ENCODE data around the gene DIAPH3. TPM values are rescaled to one million over a fixed set of nuclear protein-coding genes. Genes with fewer than 3 reads are reported as not detected.
"Not testable (repeated sequence)": the region's sequence is repeated elsewhere in the genome, so short reads cannot be mapped to it uniquely, and the experiment has no call there.

DIAPH3 gene, protein sequence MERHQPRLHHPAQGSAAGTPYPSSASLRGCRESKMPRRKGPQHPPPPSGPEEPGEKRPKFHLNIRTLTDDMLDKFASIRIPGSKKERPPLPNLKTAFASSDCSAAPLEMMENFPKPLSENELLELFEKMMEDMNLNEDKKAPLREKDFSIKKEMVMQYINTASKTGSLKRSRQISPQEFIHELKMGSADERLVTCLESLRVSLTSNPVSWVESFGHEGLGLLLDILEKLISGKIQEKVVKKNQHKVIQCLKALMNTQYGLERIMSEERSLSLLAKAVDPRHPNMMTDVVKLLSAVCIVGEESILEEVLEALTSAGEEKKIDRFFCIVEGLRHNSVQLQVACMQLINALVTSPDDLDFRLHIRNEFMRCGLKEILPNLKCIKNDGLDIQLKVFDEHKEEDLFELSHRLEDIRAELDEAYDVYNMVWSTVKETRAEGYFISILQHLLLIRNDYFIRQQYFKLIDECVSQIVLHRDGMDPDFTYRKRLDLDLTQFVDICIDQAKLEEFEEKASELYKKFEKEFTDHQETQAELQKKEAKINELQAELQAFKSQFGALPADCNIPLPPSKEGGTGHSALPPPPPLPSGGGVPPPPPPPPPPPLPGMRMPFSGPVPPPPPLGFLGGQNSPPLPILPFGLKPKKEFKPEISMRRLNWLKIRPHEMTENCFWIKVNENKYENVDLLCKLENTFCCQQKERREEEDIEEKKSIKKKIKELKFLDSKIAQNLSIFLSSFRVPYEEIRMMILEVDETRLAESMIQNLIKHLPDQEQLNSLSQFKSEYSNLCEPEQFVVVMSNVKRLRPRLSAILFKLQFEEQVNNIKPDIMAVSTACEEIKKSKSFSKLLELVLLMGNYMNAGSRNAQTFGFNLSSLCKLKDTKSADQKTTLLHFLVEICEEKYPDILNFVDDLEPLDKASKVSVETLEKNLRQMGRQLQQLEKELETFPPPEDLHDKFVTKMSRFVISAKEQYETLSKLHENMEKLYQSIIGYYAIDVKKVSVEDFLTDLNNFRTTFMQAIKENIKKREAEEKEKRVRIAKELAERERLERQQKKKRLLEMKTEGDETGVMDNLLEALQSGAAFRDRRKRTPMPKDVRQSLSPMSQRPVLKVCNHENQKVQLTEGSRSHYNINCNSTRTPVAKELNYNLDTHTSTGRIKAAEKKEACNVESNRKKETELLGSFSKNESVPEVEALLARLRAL
- 1 to 10 TPM in 1 of 2 donors, under 1 TPM in 1; 0.35 to 1.1 TPM for total RNA-seq

DNA sequence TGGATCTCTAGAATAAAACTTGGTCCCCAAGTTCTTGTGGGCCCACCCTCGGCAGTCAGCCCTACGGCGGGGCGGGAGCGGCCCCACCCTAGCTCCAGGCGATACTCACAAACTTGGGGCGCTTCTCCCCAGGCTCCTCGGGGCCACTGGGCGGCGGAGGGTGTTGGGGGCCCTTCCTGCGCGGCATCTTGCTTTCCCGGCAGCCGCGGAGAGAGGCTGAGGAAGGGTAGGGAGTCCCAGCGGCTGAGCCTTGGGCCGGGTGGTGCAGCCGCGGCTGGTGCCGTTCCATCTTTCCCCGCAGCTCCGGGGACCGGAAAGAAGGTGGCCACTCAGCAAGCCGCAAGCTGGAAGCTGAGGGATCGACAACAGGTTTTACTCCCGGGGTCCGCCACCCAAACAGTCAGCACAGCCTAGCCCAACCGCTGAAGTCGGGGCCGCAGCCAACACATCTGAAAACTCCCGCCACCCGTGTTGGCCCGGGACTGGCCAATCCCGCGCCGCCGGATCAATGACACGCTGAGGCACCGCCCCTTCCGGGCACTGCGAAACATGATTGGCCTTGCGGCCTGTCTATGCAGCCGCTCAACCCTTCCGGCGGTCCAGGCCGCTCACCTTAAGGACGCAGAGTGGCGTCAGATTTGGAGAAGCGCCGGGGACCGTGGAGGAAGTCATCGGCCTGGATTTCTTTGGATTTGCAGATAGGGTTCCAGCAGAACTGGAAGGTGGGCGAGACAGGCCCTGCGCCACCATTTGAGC lies at the start of gene DIAPH3:
Gene DIAPH3, minus strand, starts transcription at position 451 of the 756 bp plus-strand sequence. Its CDS starts 162 bp downstream, at position 289.
- H3K27me3 ChIP-seq = no peaks in the 10 kb centered on the region
- no peaks in the 10 kb centered on the region for H3K9me3 ChIP-seq
- H3K4me1 ChIP-seq = peaks cover 0 to 24% of the 10 kb centered on the region in 2 donors
- peak; percentile 96 for DNase-seq (ENCODE audit: low spot score)
- no peaks in the 10 kb centered on the region for H3K36me3 ChIP-seq
- TF ChIP-seq, protein P1, sequence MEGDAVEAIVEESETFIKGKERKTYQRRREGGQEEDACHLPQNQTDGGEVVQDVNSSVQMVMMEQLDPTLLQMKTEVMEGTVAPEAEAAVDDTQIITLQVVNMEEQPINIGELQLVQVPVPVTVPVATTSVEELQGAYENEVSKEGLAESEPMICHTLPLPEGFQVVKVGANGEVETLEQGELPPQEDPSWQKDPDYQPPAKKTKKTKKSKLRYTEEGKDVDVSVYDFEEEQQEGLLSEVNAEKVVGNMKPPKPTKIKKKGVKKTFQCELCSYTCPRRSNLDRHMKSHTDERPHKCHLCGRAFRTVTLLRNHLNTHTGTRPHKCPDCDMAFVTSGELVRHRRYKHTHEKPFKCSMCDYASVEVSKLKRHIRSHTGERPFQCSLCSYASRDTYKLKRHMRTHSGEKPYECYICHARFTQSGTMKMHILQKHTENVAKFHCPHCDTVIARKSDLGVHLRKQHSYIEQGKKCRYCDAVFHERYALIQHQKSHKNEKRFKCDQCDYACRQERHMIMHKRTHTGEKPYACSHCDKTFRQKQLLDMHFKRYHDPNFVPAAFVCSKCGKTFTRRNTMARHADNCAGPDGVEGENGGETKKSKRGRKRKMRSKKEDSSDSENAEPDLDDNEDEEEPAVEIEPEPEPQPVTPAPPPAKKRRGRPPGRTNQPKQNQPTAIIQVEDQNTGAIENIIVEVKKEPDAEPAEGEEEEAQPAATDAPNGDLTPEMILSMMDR (IDR thresholded peaks at IDR 0.05) = no peak
- H3K27ac ChIP-seq = peak within 1 kb of the TSS; percentile 91 to 93
- peak within 1 kb of the TSS; percentile 60 to 70 for H3K4me3 ChIP-seq

DNA sequence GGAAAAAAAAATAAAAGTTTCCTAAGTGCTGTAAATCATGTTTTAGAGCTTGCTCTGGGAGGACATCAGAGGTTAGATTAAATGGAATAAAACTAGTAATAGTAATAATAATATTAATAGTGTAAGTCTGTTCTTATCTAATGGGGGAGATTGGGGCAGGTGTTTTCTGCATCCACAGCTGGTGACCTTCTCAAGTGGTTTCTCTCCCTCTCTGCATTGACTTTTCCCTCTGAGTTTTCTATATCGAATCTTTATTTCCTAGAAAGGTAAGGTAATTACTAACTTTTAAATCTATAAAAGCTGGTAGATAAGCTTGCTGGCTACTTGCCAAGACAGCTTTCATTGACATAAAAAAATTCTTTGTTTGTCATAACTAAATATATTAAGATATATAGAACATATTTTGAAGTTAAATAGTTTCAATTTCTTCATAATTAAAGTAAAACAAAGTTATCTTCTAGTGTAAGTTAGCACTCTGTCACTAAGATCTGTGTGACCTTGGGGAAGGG lies 49.6 kb upstream of the DIAPH3 start:
- Histone ChIP-seq H3K9me3 (no peaks in the 10 kb centered on the region), H3K27me3 (no peaks in the 10 kb centered on the region), H3K4me3 (no peak overlapping the region), H3K27ac (no peak overlapping the region), H3K4me1 (no peaks in the 10 kb centered on the region), H3K36me3 (no peaks in the 10 kb centered on the region)
- TF ChIP-seq, protein P1 (IDR thresholded peaks at IDR 0.05) = no peak
- no peak for DNase-seq (ENCODE audit: low spot score)

DNA sequence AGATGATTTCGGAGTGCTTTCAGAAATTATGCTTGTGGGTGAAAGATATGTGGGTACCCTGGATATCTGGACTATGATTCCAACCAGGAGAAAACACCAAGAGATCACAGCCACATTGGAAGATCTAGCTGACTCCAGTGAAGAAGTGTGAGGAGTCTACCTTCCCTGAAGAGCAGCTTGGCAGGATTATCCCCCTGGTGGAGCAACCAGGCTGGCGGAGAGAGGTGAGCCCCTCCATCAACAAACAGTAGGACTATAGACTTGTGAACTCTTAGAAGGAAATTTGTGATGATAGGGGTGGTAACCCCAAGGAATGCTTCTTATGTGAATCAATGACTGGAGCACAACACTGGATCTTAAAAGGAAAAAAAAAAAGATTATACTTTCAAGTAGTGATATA lies 47.8 kb upstream of the DIAPH3 start:
- no peaks in the 10 kb centered on the region for H3K27me3 ChIP-seq
- H3K9me3 ChIP-seq = no peaks in the 10 kb centered on the region
- TF ChIP-seq, protein P1 (IDR thresholded peaks at IDR 0.05) = no peak
- no peak overlapping the region for H3K27ac ChIP-seq
- no peak for DNase-seq (ENCODE audit: low spot score)
- no peaks in the 10 kb centered on the region for H3K4me1 ChIP-seq
- H3K4me3 ChIP-seq = no peak overlapping the region
- no peaks in the 10 kb centered on the region for H3K36me3 ChIP-seq

DNA sequence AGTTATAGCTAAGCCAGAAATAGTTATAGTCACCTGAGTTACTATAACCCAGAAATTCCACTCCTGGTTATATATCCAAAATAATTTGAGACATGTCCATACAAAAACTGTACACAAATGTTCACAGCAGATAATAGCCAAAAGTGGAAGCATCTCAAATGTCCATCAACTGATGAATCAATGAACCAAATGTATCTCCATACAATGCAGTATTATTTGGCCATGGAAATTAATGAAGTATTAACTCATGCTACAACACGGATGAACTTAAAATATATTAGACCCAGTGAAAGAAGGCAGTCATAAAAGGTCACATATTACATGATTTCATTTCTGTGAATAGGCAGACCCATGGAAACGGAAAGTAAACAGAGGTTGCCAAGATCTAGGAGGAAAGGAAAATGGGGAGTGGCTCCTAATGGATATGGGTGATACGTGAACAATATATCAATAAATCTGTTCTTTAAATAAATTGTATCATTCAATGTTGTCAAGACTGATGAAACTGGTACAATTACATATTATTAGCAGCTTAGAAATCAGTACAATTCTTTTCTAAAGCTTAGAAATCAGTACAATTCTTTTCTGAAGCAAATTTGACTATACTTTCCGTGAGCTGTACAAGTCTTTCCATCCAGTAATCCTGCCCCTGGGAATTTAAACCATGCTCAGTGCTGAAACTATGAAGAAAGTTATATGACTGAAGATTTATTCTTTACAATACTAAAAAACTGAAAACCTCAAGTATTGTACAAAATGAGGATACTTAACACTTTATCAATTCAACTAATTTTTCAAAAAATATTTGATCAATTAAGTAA lies 47.0 kb upstream of the DIAPH3 start:
- Histone ChIP-seq H3K9me3 (no peaks in the 10 kb centered on the region), H3K4me3 (no peak overlapping the region), H3K27ac (no peak overlapping the region), H3K36me3 (no peaks in the 10 kb centered on the region), H3K4me1 (no peaks in the 10 kb centered on the region), H3K27me3 (no peaks in the 10 kb centered on the region)
- TF ChIP-seq, protein P1 (IDR thresholded peaks at IDR 0.05) = no peak
- no peak for DNase-seq (ENCODE audit: low spot score)

DNA sequence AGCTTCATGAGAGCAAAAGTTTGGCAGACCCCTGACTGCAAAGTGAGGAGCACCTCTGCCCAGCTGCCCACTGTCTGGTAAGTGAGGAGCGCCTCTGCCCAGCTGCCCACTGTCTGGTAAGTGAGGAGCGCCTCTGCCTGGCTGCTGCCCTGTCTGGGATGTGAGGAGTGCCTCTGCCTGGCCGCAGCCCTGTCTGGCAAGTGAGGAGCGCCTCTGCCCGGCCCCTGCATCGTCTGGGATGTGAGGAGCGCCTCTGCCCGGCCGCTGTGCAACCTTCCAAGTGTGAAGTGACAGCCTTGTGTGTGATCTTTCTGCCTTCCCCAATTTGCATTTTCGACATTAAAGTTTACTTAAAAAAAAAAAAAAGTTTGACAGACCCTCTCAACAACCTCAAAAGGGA lies 41.8 kb upstream of the DIAPH3 start:
- H3K9me3 ChIP-seq; DNase-seq (ENCODE audit: low spot score); H3K4me1 ChIP-seq; H3K27ac ChIP-seq; H3K4me3 ChIP-seq; H3K27me3 ChIP-seq; H3K36me3 ChIP-seq: not testable (repeated sequence)

All from right atrium auricular region (tissue), 2 donors.